Pancreas (tissue), 10 donors: Measurements from ENCODE around the gene ZNF621. TPM values are rescaled to one million over a fixed set of nuclear protein-coding genes. Genes with fewer than 3 reads are reported as not detected.

ENCODE experiments used
- ATAC-seq, 4 donors: fragments of 200-7000 bp; cut with Tn5 transposase; one replicate each; pipeline versions ENCODE4 v1.8.0 to v1.9.1; 2020; ENCODE audit warnings: mild to moderate bottlenecking in 4 of 4, moderate library complexity in 4 of 4
- DNase-seq, 6 donors: peaks; one replicate each; pipeline ENCODE4 v3.0.0-alpha.2; 2020
- FAIRE-seq: peaks from 2 replicates; lab custom pipeline; 2012; peaks lifted over from hg19 to GRCh38; lab: Jason Lieb, UNC
- H3K27ac ChIP-seq, 4 donors: fragments of 200-600 bp; sonication (generic); 1 replicate in 3 of 4; 2 replicates in 1 of 4; pipeline versions ENCODE4 v1.5.0 to v1.8.0; 2020
- H3K27me3 ChIP-seq, 4 donors: fragments of 200-600 bp; one replicate each; pipeline ENCODE4 v1.8.0; 2021
- H3K36me3 ChIP-seq, 3 donors: fragments of 200-600 bp; sonication (generic) in 1 of 3; one replicate each; pipeline versions ENCODE4 v1.5.0 to v1.8.0; 2020 to 2021
- H3K4me1 ChIP-seq, 3 donors: fragments of 200-600 bp; one replicate each; pipeline ENCODE4 v1.8.0; 2021
- H3K4me3 ChIP-seq, 4 donors: fragments of 200-600 bp; sonication (generic) in 2 of 4; one replicate each; pipeline versions ENCODE4 v1.5.0 to v1.8.0; 2020 to 2021
- H3K9me3 ChIP-seq, 4 donors: fragments of 200-600 bp; one replicate each; pipeline ENCODE4 v1.8.0; 2021
- WGBS, 2 donors: extraction: QIAGEN DNeasy Blood & Tissue Kit; methylation state at CpG; one replicate each; pipeline ENCODE4 v1.1.7; 2013; 5-methylcytosine and 5-hydroxymethylcytosine counted together
- intact Hi-C, 3 donors: fragments of 100-400 bp; cut with DNase I; formaldehyde crosslinking; loops; one replicate each; pipeline versions ENCODE4 v1.11.1 to v1.14.2; 2022
- polyA plus RNA-seq, 2 donors: library from polyadenylated mRNA; stranded (reverse); fragments of 200-250 nt; gene quantifications; one replicate each; pipeline ENCODE4 v1.2.3, GENCODE V29; 2013
- total RNA-seq, 6 donors: library from RNA; stranded (reverse); fragmentation: NEBNext Ultra II Directional in 4 of 6; extraction: Animal tissue kit (Norgen Biotek cat#: 25700) in 4 of 6; gene quantifications; one replicate each; pipeline versions ENCODE4 v1.2.1 to v1.2.4, GENCODE V29; 2021 to 2023
- TF ChIP-seq, protein P1 (sequence below), 4 donors: fragments of 200-600 bp; sonication (generic) in 3 of 4; IDR thresholded peaks; one replicate each; pipeline versions ENCODE4 v1.5.0 to v1.8.0; 2021; ENCODE audit warnings: antibody characterized with exemption in 4 of 4
- donor health status: healthy with polysubstance abuse.
- donor health status: DM: no; HTN: no; CAD: no; lungs with moderate emphysema.
- donor health status: DM: no; HTN: no; CAD: no.
- donor health status: control.
- donor health status: control.
- donor health status: Bipolar disorder and iron deficiency.
- donor health status: DM: yes; HTN: yes; CAD: no.
- donor health status: DM: no; HTN: no; CAD: no.
- donor health status: DM: no; HTN: no; CAD: no.
- donor health status: DM: yes; HTN: yes; CAD: no.

ZNF621 gene
- total and polyA plus RNA-seq, 8 donors, result 5.4 to 14.2 (median 9.1) TPM

DNA sequence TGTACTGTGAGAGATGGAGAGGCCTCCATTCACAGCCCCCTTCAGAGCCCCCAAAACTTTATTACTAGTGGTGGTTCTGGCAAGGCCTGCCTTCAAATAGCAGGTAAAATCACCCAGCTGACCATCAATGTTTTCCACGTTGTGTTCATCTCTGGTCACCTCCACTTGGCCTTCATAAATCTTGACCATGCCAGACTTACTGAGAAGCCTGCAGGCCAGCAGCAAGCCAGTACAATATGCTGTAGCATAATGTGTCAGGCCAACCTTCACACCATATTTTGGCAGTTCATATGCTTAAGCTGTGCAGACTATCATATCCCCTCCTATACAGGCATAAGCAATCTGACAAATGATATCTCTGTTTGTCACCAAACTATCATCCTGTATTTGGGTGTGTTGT is 62.1 kb downstream of the ZNF621 start:
- no peak for FAIRE-seq
- H3K36me3 ChIP-seq, result no peaks in the 10 kb centered on the region
- H3K27me3 ChIP-seq, result no peaks in the 10 kb centered on the region
- no peaks in the 10 kb centered on the region for H3K9me3 ChIP-seq
- no peak for ATAC-seq
- TF ChIP-seq, protein P1, sequence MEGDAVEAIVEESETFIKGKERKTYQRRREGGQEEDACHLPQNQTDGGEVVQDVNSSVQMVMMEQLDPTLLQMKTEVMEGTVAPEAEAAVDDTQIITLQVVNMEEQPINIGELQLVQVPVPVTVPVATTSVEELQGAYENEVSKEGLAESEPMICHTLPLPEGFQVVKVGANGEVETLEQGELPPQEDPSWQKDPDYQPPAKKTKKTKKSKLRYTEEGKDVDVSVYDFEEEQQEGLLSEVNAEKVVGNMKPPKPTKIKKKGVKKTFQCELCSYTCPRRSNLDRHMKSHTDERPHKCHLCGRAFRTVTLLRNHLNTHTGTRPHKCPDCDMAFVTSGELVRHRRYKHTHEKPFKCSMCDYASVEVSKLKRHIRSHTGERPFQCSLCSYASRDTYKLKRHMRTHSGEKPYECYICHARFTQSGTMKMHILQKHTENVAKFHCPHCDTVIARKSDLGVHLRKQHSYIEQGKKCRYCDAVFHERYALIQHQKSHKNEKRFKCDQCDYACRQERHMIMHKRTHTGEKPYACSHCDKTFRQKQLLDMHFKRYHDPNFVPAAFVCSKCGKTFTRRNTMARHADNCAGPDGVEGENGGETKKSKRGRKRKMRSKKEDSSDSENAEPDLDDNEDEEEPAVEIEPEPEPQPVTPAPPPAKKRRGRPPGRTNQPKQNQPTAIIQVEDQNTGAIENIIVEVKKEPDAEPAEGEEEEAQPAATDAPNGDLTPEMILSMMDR (IDR thresholded peaks at IDR 0.05), result no peak
- H3K27ac ChIP-seq, result no peak overlapping the region
- DNase-seq, result no peak
- intact Hi-C loops, result no loop called here
- no peak overlapping the region for H3K4me3 ChIP-seq
- 66 to 75% methylated on average over 1 of the region's 1 CpG for WGBS, 2 donors
- H3K4me1 ChIP-seq, result no peaks in the 10 kb centered on the region

DNA sequence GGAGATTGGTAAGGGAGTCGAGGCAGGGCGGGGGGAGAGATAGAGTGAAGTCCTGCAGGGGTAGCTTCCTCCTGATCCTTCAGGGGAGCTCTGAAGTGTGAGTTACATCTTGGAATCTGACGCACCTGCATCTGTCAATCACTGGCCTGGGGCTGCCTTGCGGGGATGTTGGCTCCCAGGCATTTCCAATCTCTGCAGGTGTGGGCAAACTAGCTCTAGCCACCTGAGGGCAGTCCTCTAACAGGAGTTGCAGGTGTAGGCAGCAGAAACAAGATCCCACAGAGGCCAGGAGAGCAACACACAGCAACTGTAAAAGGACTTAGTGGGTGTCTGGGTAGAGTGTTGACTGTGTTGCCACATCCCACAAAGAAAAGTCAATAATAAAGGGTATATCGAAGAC is 63.6 kb downstream of the ZNF621 start:
- no peaks in the 10 kb centered on the region for H3K36me3 ChIP-seq
- ATAC-seq (no peak), FAIRE-seq (no peak), DNase-seq (no peak)
- WGBS, 2 donors, result 78 to 80% methylated on average over 5 of the region's 5 CpGs
- H3K27ac ChIP-seq, result no peak overlapping the region
- no peaks in the 10 kb centered on the region for H3K9me3 ChIP-seq
- no peaks in the 10 kb centered on the region for H3K4me1 ChIP-seq
- no peaks in the 10 kb centered on the region for H3K27me3 ChIP-seq
- intact Hi-C loops, result no loop called here
- TF ChIP-seq, protein P1 (IDR thresholded peaks at IDR 0.05), result no peak
- no peak overlapping the region for H3K4me3 ChIP-seq

Other genes starting within 250 kb of the ZNF621 start
- gene EIF1B, start 215.3 kb upstream of the ZNF621 start, total RNA-seq, result 10 to 100 TPM; 18.2 to 26.1 (median 20.5) TPM
- gene EIF1B, start 215.3 kb upstream of the ZNF621 start, polyA plus RNA-seq, result 10 to 100 TPM; 19.4 to 64.3 TPM
- gene ENTPD3, start 137.8 kb upstream of the ZNF621 start, total RNA-seq, result 10 to 100 TPM in 5 of 6 donors, 1 to 10 TPM in 1; 7.0 to 21.1 (median 11.9) TPM
- gene ENTPD3, start 137.8 kb upstream of the ZNF621 start, polyA plus RNA-seq, result 10 to 100 TPM in 1 of 2 donors, 1 to 10 TPM in 1; 7.8 to 27.8 TPM
- gene RPL14, start 67.6 kb upstream of the ZNF621 start, total RNA-seq, result 1,000 to 10,000 TPM; 1,118 to 1,907 (median 1,508) TPM
- 1,000 to 10,000 TPM in 1 of 2 donors, 100 to 1,000 TPM in 1; 810 to 1,638 TPM for gene RPL14, start 67.6 kb upstream of the ZNF621 start, polyA plus RNA-seq
- 1 to 10 TPM; 2.9 to 7.1 (median 4.0) TPM for gene ZNF619, start 47.8 kb upstream of the ZNF621 start, total RNA-seq
- 1 to 10 TPM in 1 of 2 donors, under 1 TPM in 1; 0.76 to 1.3 TPM for gene ZNF619, start 47.8 kb upstream of the ZNF621 start, polyA plus RNA-seq
- 1 to 10 TPM; 1.9 to 5.0 (median 3.2) TPM for gene ZNF620, start 18.9 kb upstream of the ZNF621 start, total RNA-seq
- 1 to 10 TPM; 2.5 to 3.1 TPM for gene ZNF620, start 18.9 kb upstream of the ZNF621 start, polyA plus RNA-seq